CD4-positive, alpha-beta T cell treated with Interleukin-15 for 1 hour (primary cell): ENCODE measurements around the gene TSBP1.
"Not testable (repeated sequence)": the region's sequence is repeated elsewhere in the genome, so short reads cannot be mapped to it uniquely, and the experiment has no call there.

Experiments
- DNase-seq: peaks from one replicate; pipeline ENCODE4 v3.0.0-alpha.2; 2020

TSBP1 gene

DNA sequence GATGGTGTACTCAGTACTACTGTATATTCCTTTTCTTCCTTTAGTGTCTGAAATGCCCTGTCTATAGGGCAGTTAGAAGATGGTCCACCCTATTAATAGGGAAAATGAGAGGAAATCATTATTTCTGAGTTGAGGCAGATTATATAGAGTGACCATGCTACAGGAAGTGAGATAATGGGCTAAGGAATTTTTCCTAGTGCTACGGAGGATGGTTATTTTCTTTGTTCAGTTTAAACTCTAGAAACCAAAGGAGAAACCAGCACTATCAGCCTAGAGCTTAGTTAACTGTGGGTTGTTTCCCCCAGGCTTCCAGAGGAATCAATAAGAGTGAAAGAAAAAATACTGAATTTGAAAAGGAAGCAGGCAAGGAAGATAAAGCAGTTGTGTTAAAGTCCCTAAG is 474 bp downstream of the TSBP1 start:
- DNase-seq, result no peak

DNA sequence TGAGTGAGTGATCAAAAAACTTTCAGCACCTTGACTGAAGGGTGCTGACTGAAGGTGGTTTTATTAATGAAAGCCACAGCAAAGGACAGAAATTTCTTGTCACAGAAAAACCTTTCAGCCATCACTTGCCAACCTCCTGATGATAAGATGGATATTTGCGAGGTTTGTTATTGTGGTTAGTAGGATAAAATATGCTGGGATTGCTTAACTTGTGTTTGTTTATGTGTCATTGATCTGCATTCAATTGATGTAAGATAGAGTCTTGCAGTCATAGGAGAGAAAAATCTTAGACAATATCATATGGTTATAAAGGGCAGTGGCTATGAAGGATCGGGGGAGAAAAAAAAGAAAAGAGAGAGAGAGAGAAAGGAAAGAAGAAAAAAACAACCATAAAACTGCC is 1.2 kb downstream of the TSBP1 start:
- DNase-seq, result no peak

GRCh38 chr6:32369660-32370059 is 2.0 kb downstream of the TSBP1 start:
- DNase-seq, result no peak

- DNase-seq, result no peak
These were observed 4.1 kb downstream of the TSBP1 start for GRCh38 chr6:32367644-32368043.

DNA sequence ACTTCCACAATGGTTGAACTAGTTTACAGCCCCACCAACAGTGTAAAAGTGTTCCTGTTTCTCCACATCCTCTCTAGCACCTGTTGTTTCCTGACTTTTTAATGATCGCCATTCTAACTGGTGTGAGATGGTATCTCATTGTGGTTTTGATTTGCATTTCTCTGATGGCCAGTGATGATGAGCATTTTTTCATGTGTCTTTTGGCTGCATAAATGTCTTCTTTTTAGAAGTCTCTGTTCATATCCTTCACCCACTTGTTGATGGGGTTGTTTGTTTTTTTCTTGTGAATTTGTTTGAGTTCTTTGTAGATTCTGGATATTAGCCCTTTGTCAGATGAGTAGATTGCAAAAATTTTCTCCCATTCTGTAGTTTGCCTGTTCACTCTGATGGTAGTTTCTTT is 12.5 kb downstream of the TSBP1 start:
- not testable (repeated sequence) for DNase-seq

DNA sequence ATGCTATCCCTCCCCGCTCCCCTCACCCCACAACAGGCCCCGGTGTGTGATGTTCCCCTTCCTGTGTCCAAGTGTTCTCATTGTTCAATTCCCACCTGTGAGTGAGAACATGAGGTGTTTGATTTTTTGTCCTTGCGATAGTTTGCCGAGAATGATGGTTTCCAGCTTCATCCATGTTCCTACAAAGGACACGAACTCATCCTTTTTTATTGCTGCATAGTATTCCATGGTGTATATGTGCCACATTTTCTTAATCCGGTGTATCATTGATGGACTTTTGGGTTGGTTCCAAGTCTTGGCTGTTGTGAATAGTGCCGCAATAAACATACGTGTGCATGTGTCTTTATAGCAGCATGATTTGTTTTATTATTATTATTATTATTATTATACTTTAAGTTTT is 13.2 kb downstream of the TSBP1 start:
- DNase-seq, result not testable (repeated sequence)

DNA sequence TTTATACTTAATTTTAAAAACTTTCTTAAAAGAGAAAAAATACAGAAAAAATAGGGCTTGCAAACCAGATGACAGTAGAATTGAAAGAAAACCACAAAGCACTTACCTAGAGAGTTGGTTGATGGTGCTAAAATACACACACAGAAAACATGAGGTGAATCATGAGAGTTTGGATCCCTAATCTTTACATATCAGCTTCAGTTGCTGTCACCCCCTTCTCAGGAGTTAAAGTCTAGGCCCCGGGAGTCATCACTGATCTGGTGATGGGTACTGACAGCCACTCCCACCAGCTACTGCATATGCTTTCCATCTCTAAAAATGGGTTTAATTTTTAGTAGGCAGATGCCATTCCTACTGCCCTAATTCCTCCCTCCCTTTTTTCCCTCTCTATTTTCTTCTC is 16.7 kb downstream of the TSBP1 start:
- no peak for DNase-seq

DNA sequence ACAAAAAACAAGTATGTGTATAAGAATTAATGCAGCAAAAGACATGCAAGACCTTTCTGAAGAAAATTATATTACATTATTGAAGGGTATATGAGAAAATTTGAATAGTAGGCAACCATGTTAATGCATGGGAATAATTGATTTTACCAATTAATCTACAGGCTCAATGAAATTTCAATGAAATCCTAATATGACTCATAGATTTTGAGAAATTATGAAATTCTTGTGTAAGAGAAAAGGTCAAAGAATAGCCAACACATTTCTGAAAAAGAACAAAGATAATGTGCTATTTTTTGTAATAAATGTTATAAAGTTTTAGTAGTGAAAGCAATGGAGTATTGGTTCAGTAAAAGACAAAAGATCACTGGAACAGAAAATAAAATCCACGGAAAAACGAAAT is 18.4 kb downstream of the TSBP1 start:
- no peak for DNase-seq

DNA sequence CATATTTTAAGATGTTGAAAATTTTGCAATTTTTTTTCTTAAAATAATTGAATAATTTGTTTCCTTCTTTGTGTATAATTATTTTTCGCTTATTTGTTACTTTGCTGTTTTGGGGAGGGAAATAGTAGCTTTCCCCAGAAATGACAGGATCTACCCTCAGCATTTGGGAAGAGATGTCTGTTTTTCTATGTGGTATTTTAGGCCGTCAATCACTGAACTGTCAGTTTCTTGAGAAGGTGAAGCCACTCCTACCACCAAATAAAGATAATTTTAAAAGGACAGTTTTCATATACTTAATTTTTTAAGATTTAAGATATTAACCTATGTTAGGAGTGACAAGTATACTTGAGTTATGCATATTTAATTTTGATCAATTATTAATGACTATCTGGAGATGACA is 31.5 kb downstream of the TSBP1 start:
- no peak for DNase-seq

- no peak for DNase-seq
These were observed 34.4 kb downstream of the TSBP1 start for GRCh38 chr6:32337186-32337805.

DNA sequence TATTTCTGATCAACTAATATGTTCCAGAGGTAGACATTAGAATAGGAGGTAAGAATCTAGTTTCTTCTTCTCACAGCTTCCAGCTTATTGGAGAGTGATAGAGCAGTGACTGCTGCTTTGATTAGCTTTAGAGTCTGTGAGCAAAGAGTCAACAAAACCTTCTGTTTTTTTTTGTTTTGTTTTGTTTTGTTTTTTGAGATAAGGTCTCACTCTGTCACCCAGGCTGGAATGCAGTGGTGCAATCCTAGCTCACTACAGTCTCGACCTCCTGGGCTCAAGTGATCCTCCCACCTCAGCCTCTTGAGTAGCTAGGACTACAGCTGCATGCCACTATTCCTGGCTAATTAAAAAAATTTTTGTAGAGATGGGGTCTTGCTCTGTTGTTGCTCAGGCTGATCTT is 39.3 kb downstream of the TSBP1 start:
- no peak for DNase-seq

GRCh38 chr6:32329141-32329540 is 42.6 kb downstream of the TSBP1 start:
- DNase-seq, result no peak

- no peak for DNase-seq
These were observed 44.6 kb downstream of the TSBP1 start for GRCh38 chr6:32327103-32327502.

GRCh38 chr6:32318501-32318900 is 53.2 kb downstream of the TSBP1 start:
- no peak for DNase-seq

DNA sequence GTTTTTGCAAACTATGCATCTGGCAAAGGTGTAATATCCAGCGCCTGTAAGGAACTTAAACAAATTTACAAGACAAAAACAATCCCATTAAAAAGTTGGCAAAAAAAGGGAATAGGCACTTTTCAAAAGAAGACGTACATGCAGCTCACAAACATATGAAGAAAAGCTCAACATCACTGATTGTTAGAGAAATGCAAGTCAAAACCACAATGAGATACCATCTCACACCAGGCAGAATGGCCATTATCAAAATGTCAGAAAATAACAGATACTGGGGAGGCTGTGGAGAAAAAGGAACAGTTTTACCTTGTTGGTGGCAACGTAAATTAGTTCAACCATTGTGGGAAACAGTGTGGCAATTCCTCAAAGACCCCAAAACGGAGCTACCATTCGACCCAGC is 54.2 kb downstream of the TSBP1 start:
- DNase-seq, result no peak

DNA sequence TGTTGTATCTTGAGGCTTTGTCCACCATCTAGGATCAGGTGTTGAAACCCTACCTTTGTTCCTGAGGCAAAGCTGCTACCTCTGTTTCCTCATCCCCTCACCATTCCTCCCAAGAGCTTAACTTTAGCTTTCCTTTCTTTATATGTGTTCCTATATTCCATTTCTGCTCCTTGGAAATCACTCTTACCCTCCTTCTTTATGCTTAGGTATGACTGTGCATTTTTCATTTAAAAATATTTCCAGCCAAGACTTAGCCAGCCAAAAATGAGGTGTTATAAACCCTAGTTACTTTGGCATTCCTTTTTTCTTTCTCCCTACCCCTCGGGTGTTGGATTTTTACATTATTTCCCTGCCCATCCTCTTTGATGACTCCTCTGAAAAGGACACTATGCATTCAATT is 57.7 kb downstream of the TSBP1 start:
- DNase-seq, result no peak

DNA sequence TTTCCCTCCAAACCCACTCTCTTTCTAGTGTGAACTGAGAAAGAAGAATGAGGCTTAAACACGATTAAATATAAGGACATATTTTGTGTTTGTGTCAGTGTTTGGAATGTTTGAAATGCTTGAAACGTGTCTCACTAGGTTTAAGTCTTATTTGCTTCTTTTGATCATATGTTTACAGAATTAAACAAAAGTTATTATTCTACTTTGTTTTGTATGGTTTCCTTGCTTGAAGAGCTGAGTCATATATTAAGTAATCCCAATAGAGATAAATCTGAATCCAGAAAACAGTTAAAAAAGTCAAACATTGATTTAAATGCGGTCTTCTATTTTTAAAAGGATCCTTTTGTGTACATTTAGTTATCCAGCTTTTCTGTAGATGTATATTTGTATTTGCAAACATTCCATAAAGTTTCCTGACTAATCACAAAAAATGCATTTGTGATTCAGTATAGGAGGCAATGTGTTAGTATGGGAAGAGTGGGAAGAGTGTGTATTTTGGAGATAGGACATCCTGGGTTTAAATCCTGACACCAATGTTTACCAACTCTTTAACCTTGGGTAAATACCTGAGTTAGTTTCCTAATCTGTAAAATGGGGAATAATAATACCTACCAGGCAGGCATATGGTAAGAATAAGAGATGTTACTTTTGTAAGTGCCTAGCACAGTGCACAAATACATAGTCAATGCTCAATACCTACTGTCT is 72.9 kb downstream of the TSBP1 start:
- no peak for DNase-seq

GRCh38 chr6:32294980-32295379 is 76.7 kb downstream of the TSBP1 start:
- DNase-seq, result not testable (repeated sequence)

DNA sequence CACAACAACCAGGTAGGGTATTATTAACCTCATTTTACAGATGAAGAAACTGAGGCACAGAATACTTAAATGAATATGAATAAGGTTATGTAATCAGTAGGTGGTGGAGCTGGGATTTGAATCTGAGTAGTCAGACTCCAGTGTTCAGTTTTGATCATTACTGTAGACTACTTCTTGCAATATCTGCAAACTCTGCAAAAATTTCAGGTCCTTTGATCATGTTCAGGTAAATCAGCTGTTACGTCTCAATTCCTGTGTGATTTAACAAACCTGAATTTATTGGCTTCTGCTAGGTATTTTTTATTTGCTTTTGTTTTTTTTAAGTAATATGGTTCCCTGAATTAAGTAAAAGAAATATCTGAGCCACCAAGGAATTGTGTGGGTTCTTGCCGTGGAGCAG is 77.1 kb downstream of the TSBP1 start:
- no peak for DNase-seq

GRCh38 chr6:32293695-32294094 is 78.0 kb downstream of the TSBP1 start:
- DNase-seq, result no peak

DNA sequence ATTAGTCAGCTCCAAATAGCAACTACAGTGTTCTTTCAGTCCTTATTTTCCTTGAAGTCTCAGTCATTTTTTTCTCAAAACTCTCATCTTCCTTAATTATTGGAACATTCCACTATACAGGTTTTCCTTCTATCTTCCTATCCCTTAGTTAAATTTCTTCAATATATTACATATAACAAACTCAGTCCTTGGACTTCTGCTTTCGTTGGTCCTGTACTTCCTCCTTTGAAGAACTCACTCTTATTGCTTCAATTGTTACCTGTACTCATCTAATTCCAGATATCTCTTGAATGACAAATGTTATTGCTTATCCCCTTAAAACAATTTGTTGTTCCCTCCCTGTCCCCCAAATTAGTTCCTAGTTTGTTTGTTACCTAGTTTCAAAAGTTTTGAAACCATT is 80.2 kb downstream of the TSBP1 start:
- DNase-seq, result no peak

GRCh38 chr6:32290886-32291450 is 80.7 kb downstream of the TSBP1 start:
- no peak for DNase-seq

DNA sequence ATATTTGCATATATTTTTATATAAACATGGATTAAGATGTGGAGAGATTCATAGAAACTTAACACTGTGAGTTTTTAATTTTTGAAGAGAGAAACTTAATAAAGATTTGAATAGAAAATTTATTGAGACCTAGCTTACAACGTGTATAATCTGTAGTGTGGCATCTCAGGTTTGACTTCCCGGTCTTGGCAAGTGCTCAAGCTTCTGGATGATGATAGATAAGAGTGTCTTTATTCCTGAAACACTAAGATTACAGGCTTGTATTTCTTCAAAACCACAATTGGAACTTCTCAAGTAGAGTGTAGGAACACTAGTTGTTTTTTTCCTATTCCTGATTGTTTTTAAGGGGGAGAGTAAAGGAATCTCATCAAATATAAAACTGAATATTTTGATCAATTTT is 83.3 kb downstream of the TSBP1 start:
- no peak for DNase-seq

DNA sequence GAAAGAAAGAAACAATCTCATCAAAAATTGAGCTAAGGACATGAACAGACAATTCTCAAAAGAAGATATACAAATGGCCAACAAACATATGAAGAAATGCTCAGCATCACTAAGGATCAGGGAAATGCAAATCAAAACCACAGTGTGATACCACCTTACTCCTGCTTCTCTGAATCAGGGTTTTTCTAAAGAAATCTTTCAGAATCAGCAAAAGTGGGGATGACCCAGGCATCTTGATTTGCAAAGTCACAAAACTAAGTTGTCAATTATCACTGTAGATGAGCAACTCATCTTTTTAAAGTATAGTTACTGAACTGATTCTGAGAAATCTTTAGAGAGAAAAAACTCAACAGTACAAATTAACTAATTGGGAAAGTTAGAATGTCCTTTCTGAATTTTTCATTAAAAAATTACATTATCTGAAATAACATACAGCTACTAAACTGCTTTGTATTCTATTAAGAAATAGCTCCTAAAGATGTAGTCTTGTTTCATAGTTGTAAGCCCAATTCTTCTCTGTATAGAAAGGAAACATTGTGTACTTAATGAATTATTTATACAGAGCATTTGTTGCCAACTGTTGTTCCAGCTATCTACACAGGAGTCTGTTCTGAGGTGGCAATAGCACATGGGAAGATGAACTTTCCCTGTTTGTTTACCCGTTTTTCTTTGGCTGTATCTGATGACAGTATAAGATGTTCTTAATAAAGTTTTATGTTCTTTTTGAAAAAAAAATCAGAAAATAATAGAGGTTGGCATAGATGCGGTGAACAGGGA is 97.7 kb downstream of the TSBP1 start:
- DNase-seq, result not testable (repeated sequence)
